Esophagus muscularis mucosa (tissue), 4 donors: ENCODE measurements around the gene B4GALT4. TPM values are rescaled to one million over a fixed set of nuclear protein-coding genes. Genes with fewer than 3 reads are reported as not detected.

Experiments used
- DNase-seq: peaks from one replicate; pipeline ENCODE4 v3.0.0-alpha.2; 2017; ENCODE audit errors: extremely low spot score
- H3K27ac ChIP-seq, 4 donors: fragments of 200-600 bp; sonication (generic); replicated peaks in 1 of 4; 1 replicate in 3 of 4; 2 replicates in 1 of 4; pipeline ENCODE4 v1.5.1; 2016 to 2019; ENCODE audit warnings: mild to moderate bottlenecking in 1 of 4
- H3K27me3 ChIP-seq, 4 donors: fragments of 200-600 bp; sonication (generic); one replicate each; pipeline versions ENCODE4 v1.5.1 to v1.6.0; 2016 to 2019
- H3K36me3 ChIP-seq, 4 donors: fragments of 200-600 bp; sonication (generic); one replicate each; pipeline ENCODE4 v1.5.1; 2016 to 2019
- H3K4me1 ChIP-seq, 4 donors: fragments of 200-600 bp; sonication (generic); one replicate each; pipeline ENCODE4 v1.5.1; 2016 to 2019
- H3K4me3 ChIP-seq, 4 donors: fragments of 200-600 bp; sonication (generic); 1 replicate in 2 of 4; 2 replicates in 2 of 4; pipeline ENCODE4 v1.5.1; 2016 to 2019; ENCODE audit warnings: mild to moderate bottlenecking in 4 of 4, moderate library complexity in 1 of 4
- H3K9me3 ChIP-seq, 4 donors: fragments of 200-600 bp; sonication (generic); 1 replicate in 3 of 4; 2 replicates in 1 of 4; pipeline ENCODE4 v1.5.1; 2016 to 2019
- EP300 ChIP-seq: sonication (generic); formaldehyde crosslinking; IDR thresholded peaks from one replicate; pipeline ENCODE4 v1.6.1; 2017; ENCODE audit warnings: antibody characterized with exemption
- POLR2A ChIP-seq: fragments of 450-650 bp; IDR thresholded peaks from one replicate; pipeline ENCODE4 v1.6.1; 2017; ENCODE audit warnings: antibody characterized with exemption, moderate library complexity, mild to moderate bottlenecking, low read depth
- POLR2AphosphoS5 ChIP-seq, 2 donors: sonication (generic); formaldehyde crosslinking; IDR thresholded peaks; one replicate each; pipeline ENCODE4 v1.6.1; 2017; ENCODE audit warnings: antibody characterized with exemption in 2 of 2
- WGBS: methylation state at CpG from one replicate; pipeline ENCODE4 v1.1.5; 2018; 5-methylcytosine and 5-hydroxymethylcytosine counted together
- intact Hi-C: fragments of 100-400 bp; cut with DNase I; formaldehyde crosslinking; loops from one replicate; pipeline ENCODE4 v1.15.1; 2023
- total RNA-seq, 4 donors: library from RNA; depleted of rRNA; stranded (reverse); fragments of >200 nt; gene quantifications; one replicate each; pipeline versions ENCODE4 v1.1.0 to v1.2.1, GENCODE V29; 2016
- TF ChIP-seq, protein P1 (sequence below), 3 experiments: fragments of 200-600 bp in 2 of 3; fragments of 450-650 bp in 1 of 3; sonication (generic) in 2 of 3; IDR thresholded peaks; one replicate each; pipeline ENCODE4 v1.5.1; 2017 to 2019; ENCODE audit warnings: antibody characterized with exemption in 3 of 3, mild to moderate bottlenecking in 2 of 3, moderate library complexity in 1 of 3

B4GALT4 gene
- total RNA-seq, 4 donors from 2014 or later = 13.3 to 15.4 (median 14.0) TPM

DNA sequence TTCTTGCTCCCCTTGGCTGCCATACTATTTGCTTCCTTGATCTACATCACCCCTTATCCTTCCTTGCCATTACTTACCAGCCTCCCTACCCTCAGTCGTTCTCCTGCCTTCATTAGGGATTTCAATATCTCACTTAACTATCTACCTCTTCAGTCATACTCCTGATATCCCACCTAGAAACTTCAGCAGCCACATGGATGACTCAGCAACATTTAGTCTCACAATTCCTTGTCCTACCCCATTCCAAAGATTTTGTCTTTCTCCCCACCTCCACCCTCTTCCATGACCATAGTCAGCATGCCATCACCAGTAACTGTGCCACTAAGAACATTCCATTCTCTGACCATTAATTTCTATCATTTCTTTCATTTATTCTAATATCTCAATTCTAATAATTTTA, 48.9 kb downstream of the B4GALT4 start:
- Histone ChIP-seq H3K27me3 (no peaks in the 10 kb centered on the region), H3K27ac (no peak overlapping the region), H3K9me3 (no peaks in the 10 kb centered on the region), H3K4me1 (no peaks in the 10 kb centered on the region), H3K4me3 (no peak overlapping the region), H3K36me3 (no peaks in the 10 kb centered on the region)
- DNase-seq = no peak
- intact Hi-C loops = no loop called here
- TF ChIP-seq POLR2AphosphoS5 (IDR thresholded peaks at IDR 0.05) = no peak
- no peak for TF ChIP-seq POLR2A
- TF ChIP-seq EP300 = no peak
- TF ChIP-seq, protein P1, sequence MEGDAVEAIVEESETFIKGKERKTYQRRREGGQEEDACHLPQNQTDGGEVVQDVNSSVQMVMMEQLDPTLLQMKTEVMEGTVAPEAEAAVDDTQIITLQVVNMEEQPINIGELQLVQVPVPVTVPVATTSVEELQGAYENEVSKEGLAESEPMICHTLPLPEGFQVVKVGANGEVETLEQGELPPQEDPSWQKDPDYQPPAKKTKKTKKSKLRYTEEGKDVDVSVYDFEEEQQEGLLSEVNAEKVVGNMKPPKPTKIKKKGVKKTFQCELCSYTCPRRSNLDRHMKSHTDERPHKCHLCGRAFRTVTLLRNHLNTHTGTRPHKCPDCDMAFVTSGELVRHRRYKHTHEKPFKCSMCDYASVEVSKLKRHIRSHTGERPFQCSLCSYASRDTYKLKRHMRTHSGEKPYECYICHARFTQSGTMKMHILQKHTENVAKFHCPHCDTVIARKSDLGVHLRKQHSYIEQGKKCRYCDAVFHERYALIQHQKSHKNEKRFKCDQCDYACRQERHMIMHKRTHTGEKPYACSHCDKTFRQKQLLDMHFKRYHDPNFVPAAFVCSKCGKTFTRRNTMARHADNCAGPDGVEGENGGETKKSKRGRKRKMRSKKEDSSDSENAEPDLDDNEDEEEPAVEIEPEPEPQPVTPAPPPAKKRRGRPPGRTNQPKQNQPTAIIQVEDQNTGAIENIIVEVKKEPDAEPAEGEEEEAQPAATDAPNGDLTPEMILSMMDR (IDR thresholded peaks at IDR 0.05) = no peak
- WGBS = 100% methylated on average over 1 of the region's 1 CpG

DNA sequence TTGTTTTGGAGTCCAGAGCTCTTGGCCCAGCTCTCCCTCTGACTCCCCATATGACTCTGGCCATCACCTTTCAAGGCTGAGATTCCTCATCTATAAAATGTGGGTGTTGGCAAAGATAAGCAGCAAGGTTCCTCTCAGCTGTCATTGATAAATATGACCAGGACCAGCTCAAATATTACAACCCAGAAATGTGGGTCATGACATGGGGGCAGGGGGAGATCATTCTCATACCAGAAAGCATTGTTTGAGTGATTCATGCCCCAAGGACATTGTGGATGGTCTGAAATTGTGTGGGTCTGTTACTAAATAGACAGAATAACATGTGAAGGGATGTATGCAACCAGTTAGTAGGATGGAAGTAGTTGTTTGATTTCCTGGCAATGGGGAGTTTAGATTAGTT, 53.4 kb downstream of the B4GALT4 start:
- H3K4me1 ChIP-seq = no peaks in the 10 kb centered on the region
- H3K4me3 ChIP-seq = no peak overlapping the region
- H3K9me3 ChIP-seq = no peaks in the 10 kb centered on the region
- intact Hi-C loops = no loop called here
- no peak overlapping the region for H3K27ac ChIP-seq
- peak; percentile 74 for DNase-seq
- no peaks in the 10 kb centered on the region for H3K36me3 ChIP-seq
- H3K27me3 ChIP-seq = no peaks in the 10 kb centered on the region
- TF ChIP-seq POLR2A (no peak), EP300 (no peak), POLR2AphosphoS5 (IDR thresholded peaks at IDR 0.05) (no peak)
- TF ChIP-seq, protein P1 (IDR thresholded peaks at IDR 0.05) = no peak

DNA sequence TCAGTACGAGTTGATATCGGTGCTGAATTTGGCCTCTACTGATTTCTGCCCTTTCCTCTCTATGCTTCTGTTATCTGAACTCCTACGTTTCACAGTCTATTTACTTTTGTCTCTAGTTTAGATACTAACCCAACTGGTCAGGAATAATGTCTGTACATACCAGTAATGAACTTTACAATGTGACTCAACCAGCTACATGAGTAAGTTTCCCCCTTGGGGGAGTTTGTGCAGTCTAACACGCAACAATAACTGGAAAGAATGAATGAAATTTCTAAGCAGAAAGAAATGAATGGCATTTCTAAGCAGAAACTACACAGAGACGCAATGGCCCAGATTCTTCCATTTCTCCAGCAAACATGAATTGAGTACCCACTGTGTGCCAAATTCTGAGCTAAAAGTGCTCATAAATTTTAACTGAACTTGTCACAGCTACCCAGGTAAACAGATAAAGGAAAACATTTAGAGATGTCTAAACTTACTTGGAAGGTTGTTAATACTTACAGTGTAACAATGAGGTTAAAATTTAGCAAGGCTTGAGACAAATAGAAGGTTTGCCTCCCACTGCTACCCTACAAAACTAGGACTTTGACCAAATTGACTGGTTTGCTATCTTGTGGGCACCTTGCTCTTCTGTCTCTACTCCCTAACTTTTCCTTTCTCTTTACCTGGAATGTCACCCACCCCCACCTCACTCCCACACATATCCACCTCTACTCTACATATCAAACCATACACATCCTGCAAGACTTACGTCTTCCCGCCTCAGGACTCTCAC, 55.7 kb downstream of the B4GALT4 start:
- Histone ChIP-seq H3K36me3 (no peaks in the 10 kb centered on the region), H3K4me1 (no peaks in the 10 kb centered on the region), H3K27ac (no peak overlapping the region), H3K27me3 (no peaks in the 10 kb centered on the region), H3K4me3 (no peak overlapping the region), H3K9me3 (no peaks in the 10 kb centered on the region)
- no peak for DNase-seq
- TF ChIP-seq POLR2AphosphoS5 (IDR thresholded peaks at IDR 0.05) (no peak), POLR2A (no peak), EP300 (no peak)
- TF ChIP-seq, protein P1 (IDR thresholded peaks at IDR 0.05) = no peak
- intact Hi-C loops = no loop called here
- WGBS = 87% methylated on average over 7 of the region's 7 CpGs

GRCh38 chr3:119184111-119184510, 56.6 kb downstream of the B4GALT4 start:
- no peaks in the 10 kb centered on the region for H3K4me1 ChIP-seq
- TF ChIP-seq POLR2A (no peak), EP300 (no peak), POLR2AphosphoS5 (IDR thresholded peaks at IDR 0.05) (no peak)
- TF ChIP-seq, protein P1 (IDR thresholded peaks at IDR 0.05) = no peak
- intact Hi-C loops = no loop called here

DNA sequence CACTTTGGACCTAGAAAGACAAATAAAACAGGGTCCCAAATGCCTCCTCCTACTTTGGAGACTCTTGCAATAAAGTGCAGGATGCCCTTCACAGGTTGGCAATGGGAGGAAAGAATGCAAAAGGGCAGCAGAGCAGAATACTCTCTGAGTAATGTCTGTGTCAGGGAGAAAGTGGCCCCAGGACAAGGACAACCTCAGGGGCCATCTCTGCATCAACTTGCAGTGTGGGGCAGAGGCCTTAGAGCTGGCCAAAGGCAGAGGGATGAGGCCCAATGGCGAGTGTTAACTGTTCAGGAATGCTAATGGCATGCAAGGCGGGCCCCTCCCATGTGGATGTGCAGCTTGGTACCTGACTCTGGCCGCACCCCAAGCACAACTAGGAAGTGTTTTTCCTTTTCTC, 58.9 kb downstream of the B4GALT4 start:
- DNase-seq = no peak
- Histone ChIP-seq H3K27me3 (no peaks in the 10 kb centered on the region), H3K9me3 (no peaks in the 10 kb centered on the region), H3K4me1 (no peaks in the 10 kb centered on the region), H3K4me3 (no peak overlapping the region), H3K36me3 (no peaks in the 10 kb centered on the region), H3K27ac (no peak overlapping the region)
- intact Hi-C loops = no loop called here
- WGBS = 87% methylated on average over 3 of the region's 3 CpGs
- no peak for TF ChIP-seq POLR2AphosphoS5 (IDR thresholded peaks at IDR 0.05)
- TF ChIP-seq, protein P1 (IDR thresholded peaks at IDR 0.05) = no peak
- TF ChIP-seq EP300 = no peak
- no peak for TF ChIP-seq POLR2A

More at GRCh38 chr3:119184111-119184510, 56.6 kb downstream of the B4GALT4 start:
- Histone ChIP-seq H3K36me3 (no peaks in the 10 kb centered on the region), H3K4me3 (no peak overlapping the region), H3K27me3 (no peaks in the 10 kb centered on the region), H3K9me3 (no peaks in the 10 kb centered on the region), H3K27ac (no peak overlapping the region)
- no peak for DNase-seq
- WGBS = 83% methylated on average over 9 of the region's 9 CpGs
